ENCODE results near the gene POLD2. TPM values are rescaled to one million over a fixed set of nuclear protein-coding genes. Genes with fewer than 3 reads are reported as not detected.

POLD2 gene
- total and polyA plus RNA-seq, 2 of the 13 experiments (the other 11 are each of a cell fraction or from before 2014, with no cell fraction given) = 87.6 to 95.1 TPM

GRCh38 chr7:44123190-44124003, at the start of gene POLD2 (continued):
- TF ChIP-seq PAXIP1 (CRISPR knock-in tag; conservative IDR thresholded peaks at IDR 0.05) = 0 out of 2 replicates have a peak, but pooled peaks have one; percentile 30
- TF ChIP-seq ZNF878 (CRISPR knock-in tag; IDR thresholded peaks at IDR 0.05) = 0 out of 2 replicates have a peak, but pooled peaks have one; percentile 47
- TF ChIP-seq ATF3 (CRISPR knock-in tag; IDR thresholded peaks at IDR 0.05) = peak; percentile 69
- TF ChIP-seq ZNF296 (CRISPR knock-in tag; conservative IDR thresholded peaks at IDR 0.05) = peak; percentile 64; the same call in 1 of the 2 replicates
- peak; percentile 77; the same call in 1 of the 2 replicates for TF ChIP-seq KAT7 (CRISPR knock-in tag; IDR thresholded peaks at IDR 0.05; ENCODE audit: borderline replicate concordance)
- TF ChIP-seq ZNF616 (CRISPR knock-in tag; IDR thresholded peaks at IDR 0.05; ENCODE audit: low read depth) = peak; percentile 34; the same call in 1 of the 2 replicates
- TF ChIP-seq ZNF563 (CRISPR knock-in tag; IDR thresholded peaks at IDR 0.05) = peak; percentile 90
- TF ChIP-seq CREB3 (CRISPR knock-in tag; IDR thresholded peaks at IDR 0.05) = no peak
- 0 out of 2 replicates have a peak, but pooled peaks have one; percentile 32 for TF ChIP-seq SNAPC5 (CRISPR knock-in tag; IDR thresholded peaks at IDR 0.05; ENCODE audit: borderline replicate concordance)
- TF ChIP-seq ATF4 (CRISPR knock-in tag; IDR thresholded peaks at IDR 0.05) = no peak
- TF ChIP-seq GFI1 (CRISPR knock-in tag; IDR thresholded peaks at IDR 0.05; ENCODE audit: borderline replicate concordance) = peak; percentile 80; the same call in 1 of the 2 replicates
- peak; percentile 62; the same call in 1 of the 2 replicates for TF ChIP-seq KLF15 (CRISPR knock-in tag; IDR thresholded peaks at IDR 0.05; ENCODE audit: borderline replicate concordance)
- TF ChIP-seq ZNF44 (CRISPR knock-in tag; IDR thresholded peaks at IDR 0.05) = peak; percentile 52; the same call in 1 of the 2 replicates
- TF ChIP-seq ZNF138 (CRISPR knock-in tag; IDR thresholded peaks at IDR 0.05; ENCODE audit: low read depth) = no peak
- TF ChIP-seq FOXO1 (CRISPR knock-in tag; IDR thresholded peaks at IDR 0.05) = peak; percentile 46; the same call in 1 of the 2 replicates
- no peak for TF ChIP-seq GATAD2A (CRISPR knock-in tag; IDR thresholded peaks at IDR 0.05)
- peak; percentile 85 for TF ChIP-seq ZMAT3 (CRISPR knock-in tag; conservative IDR thresholded peaks at IDR 0.05)
- TF ChIP-seq GMEB1 (CRISPR knock-in tag; IDR thresholded peaks at IDR 0.05; ENCODE audit: borderline replicate concordance) = peak; percentile 75; the same call in 1 of the 2 replicates
- peak; percentile 52; the same call in 1 of the 2 replicates for TF ChIP-seq ZNF317 (CRISPR knock-in tag; IDR thresholded peaks at IDR 0.05)
- TF ChIP-seq ARHGAP35 (CRISPR knock-in tag; IDR thresholded peaks at IDR 0.05; ENCODE audit: borderline replicate concordance) = peak; percentile 78
